Measurements from ENCODE around the gene PLSCR4. TPM values are rescaled to one million over a fixed set of nuclear protein-coding genes. Genes with fewer than 3 reads are reported as not detected.
"Not testable (repeated sequence)": the region's sequence is repeated elsewhere in the genome, so short reads cannot be mapped to it uniquely, and the experiment has no call there.

PLSCR4 gene, protein sequence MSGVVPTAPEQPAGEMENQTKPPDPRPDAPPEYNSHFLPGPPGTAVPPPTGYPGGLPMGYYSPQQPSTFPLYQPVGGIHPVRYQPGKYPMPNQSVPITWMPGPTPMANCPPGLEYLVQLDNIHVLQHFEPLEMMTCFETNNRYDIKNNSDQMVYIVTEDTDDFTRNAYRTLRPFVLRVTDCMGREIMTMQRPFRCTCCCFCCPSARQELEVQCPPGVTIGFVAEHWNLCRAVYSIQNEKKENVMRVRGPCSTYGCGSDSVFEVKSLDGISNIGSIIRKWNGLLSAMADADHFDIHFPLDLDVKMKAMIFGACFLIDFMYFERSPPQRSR
- 0.60 TPM for polyA plus RNA-seq (2013, experiment 1 of 2)
- polyA plus RNA-seq (2013, experiment 2 of 2) = 0.98 TPM

DNA sequence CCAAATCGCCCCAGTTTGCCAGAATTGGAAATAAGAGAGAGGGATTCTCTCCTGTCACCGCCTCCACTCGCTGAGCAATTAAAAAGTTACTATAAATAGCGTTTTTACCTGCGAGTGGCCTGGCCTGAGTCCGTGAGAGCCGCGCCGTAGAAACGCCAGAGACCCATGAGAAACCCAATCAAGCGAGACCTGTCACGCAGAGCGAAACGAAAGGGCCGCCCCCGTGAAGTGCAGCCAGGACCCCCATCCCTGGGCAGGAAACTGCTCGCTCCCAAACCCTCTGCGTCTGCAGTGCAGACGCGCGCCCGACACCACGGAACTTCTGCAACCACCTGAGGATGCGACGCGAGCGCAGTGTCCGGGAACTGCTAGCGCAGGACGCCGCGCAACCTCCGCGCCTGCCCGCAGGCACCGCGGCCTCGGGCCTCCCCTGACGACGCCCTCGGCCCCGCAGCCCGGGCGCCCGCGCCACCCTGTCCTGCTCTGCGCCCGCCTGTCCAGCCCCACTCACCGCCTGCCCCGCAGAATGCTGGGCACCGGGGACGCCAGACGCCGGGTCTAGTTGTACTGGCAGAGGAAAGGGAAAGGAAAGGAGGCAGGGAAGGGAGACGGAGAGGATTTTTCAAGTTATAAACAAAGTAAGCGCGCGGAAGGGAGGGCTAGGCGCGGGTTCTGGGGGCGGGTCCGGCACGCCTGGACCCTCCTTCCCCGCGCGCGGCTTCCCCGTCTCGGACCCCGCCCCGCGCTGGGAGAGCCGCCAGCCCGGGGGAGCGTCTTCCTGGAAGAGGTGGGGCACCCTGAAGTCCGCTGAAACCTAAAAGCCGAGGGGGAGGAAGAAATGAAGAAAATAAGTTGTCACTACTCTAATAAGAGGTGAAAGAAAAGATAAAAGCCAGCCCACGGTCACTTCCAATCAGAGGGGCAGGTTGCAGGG lies at the start of gene PLSCR4:
Gene PLSCR4, minus strand, starts transcription at position 657 of the 934 bp plus-strand sequence. CDS start 29,034 bp downstream, outside the sequence.
- Histone ChIP-seq H2BK12ac (ENCODE audit: low read length) (peak within 1 kb of the TSS; percentile 22), H4K8ac (ENCODE audit: low read depth, low read length) (peak within 1 kb of the TSS; percentile 43), H2BK120ac (ENCODE audit: low read depth, low read length) (no peak within 1 kb of the TSS), H3K36me3 (replicated peaks in 1 of 2; ENCODE audit: control insufficient read depth in 2 of 2, insufficient read depth in 2 of 2, low read length in 2 of 2) (no peaks in the 10 kb centered on the region), H3K9me3 (replicated peaks in 1 of 2; ENCODE audit: control insufficient read depth in 2 of 2, insufficient read depth in 1 of 2, low read depth in 1 of 2, low read length in 2 of 2) (peaks cover 0 to 3% of the 10 kb centered on the region in 2 donors), H3K27ac (replicated peaks; ENCODE audit: low read length) (no peak within 1 kb of the TSS), H2BK15ac (ENCODE audit: low read length) (peak within 1 kb of the TSS; percentile 49), H3K9ac (ENCODE audit: low read depth, low read length, poor library complexity) (peak within 1 kb of the TSS; percentile 84), H3K18ac (ENCODE audit: low read length) (peak within 1 kb of the TSS; percentile 90), H3K4me2 (ENCODE audit: insufficient read depth, low read length, poor library complexity, severe bottlenecking) (peak within 1 kb of the TSS; percentile 91), H3K4me1 (ENCODE audit: control insufficient read depth in 2 of 2, insufficient read depth in 1 of 2, low read depth in 1 of 2, low read length in 2 of 2) (no peaks in the 10 kb centered on the region), H3K79me1 (ENCODE audit: low read depth, low read length) (no peaks in the 10 kb centered on the region), H2AK5ac (ENCODE audit: low read depth, low read length) (no peak within 1 kb of the TSS), H3K23ac (ENCODE audit: low read depth, low read length, poor library complexity) (peak within 1 kb of the TSS; percentile 95), H2AFZ (ENCODE audit: low read length) (peak within 1 kb of the TSS; percentile 100), H3K14ac (ENCODE audit: low read length) (peak within 1 kb of the TSS; percentile 21), H3K27me3 (ENCODE audit: control insufficient read depth in 3 of 3, insufficient read depth in 3 of 3, low read depth in 1 of 3, low read length in 3 of 3) (peaks cover 0 to 6% (median 0%) of the 10 kb centered on the region in 3 experiments), H4K91ac (ENCODE audit: low read depth, low read length, poor library complexity) (no peak within 1 kb of the TSS), H3K4ac (ENCODE audit: low read length) (no peak within 1 kb of the TSS), H3K4me3 (ENCODE audit: low read length in 2 of 2) (peak within 1 kb of the TSS; percentile 84 to 87), H2BK5ac (ENCODE audit: low read length) (no peak within 1 kb of the TSS)
- WGBS, 2 donors (ENCODE audit: extremely low coverage in 2 of 2, insufficient read length in 2 of 2, insufficient replicate concordance in 1 of 2) = no CpG with 5 or more reads among the region's 78 CpGs
- peak; percentile 27 for DNase-seq (ENCODE audit: low spot score)

DNA sequence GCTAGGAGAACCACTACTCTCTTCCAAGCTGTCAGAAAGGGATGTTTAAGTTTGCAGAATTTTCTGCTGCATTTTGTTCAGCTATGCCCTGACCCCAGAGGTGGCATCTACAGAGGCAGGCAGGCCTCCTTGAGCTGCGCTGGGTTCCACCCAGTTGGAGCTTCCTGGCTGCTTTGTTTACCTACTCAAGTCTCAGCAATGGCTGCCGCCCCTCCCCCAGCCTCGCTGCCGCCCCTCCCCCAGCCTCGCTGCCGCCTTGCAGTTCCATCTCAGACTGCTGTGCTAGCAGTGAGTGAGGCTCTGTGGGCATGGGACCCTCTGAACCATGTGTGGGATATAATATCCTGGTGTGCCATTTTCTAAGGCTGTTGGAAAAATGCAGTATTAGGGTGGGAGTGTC lies 42.5 kb upstream of the PLSCR4 start:
- not testable (repeated sequence) for H3K18ac ChIP-seq (ENCODE audit: low read length)

DNA sequence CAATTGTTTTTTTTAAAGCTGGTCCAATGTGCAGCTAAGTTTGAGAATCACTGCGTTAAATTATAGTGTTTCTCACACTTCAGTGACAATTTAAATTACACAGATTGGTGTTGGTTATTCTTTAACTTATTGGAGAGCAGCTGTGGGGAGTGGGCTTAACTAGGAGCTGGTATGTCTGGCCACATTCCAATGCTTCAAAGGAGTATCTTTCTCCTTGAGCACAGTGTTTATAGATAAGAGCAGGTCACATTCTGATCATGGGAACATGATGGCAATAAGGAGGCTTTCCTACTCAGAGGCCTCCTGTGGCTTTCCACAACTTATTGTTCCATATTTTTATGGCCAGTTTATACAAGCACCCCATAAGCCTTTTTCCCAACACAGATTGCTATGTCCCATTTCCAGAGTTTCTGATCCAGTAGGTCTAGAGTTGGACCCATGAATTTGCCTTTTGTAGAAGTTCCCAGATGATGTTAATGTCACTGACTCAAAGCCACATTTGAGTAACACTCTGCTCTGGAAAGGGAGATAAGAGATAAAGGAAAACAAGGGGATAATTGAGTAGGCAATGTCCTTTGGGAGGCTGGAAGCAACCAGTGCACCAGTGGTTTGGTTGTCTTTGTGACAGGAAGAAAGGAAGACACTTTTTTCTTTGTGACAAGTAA lies 33.0 kb upstream of the PLSCR4 start:
- Histone ChIP-seq H2BK5ac (ENCODE audit: low read length) (no peak overlapping the region), H3K9me3 (replicated peaks in 1 of 2; ENCODE audit: control insufficient read depth in 2 of 2, insufficient read depth in 1 of 2, low read depth in 1 of 2, low read length in 2 of 2) (no peaks in the 10 kb centered on the region), H2AFZ (ENCODE audit: low read length) (no peak overlapping the region), H3K36me3 (replicated peaks in 1 of 2; ENCODE audit: control insufficient read depth in 2 of 2, insufficient read depth in 2 of 2, low read length in 2 of 2) (no peaks in the 10 kb centered on the region), H3K9ac (ENCODE audit: low read depth, low read length, poor library complexity) (no peak overlapping the region), H4K91ac (ENCODE audit: low read depth, low read length, poor library complexity) (no peak overlapping the region), H3K4me2 (ENCODE audit: insufficient read depth, low read length, poor library complexity, severe bottlenecking) (no peak overlapping the region), H3K27ac (replicated peaks; ENCODE audit: low read length) (no peak overlapping the region), H2BK12ac (ENCODE audit: low read length) (no peak overlapping the region), H3K23ac (ENCODE audit: low read depth, low read length, poor library complexity) (no peak overlapping the region), H3K4ac (ENCODE audit: low read length) (no peak overlapping the region), H3K4me3 (ENCODE audit: low read length in 2 of 2) (no peak overlapping the region), H4K8ac (ENCODE audit: low read depth, low read length) (no peak overlapping the region), H3K18ac (ENCODE audit: low read length) (no peak overlapping the region), H3K79me1 (ENCODE audit: low read depth, low read length) (no peaks in the 10 kb centered on the region), H3K14ac (ENCODE audit: low read length) (no peak overlapping the region), H3K27me3 (ENCODE audit: control insufficient read depth in 3 of 3, insufficient read depth in 3 of 3, low read depth in 1 of 3, low read length in 3 of 3) (no peaks in the 10 kb centered on the region), H2BK15ac (ENCODE audit: low read length) (no peak overlapping the region), H2AK5ac (ENCODE audit: low read depth, low read length) (no peak overlapping the region), H3K4me1 (ENCODE audit: control insufficient read depth in 2 of 2, insufficient read depth in 1 of 2, low read depth in 1 of 2, low read length in 2 of 2) (peaks cover 0 to 2% of the 10 kb centered on the region in 2 donors), H2BK120ac (ENCODE audit: low read depth, low read length) (no peak overlapping the region)
- DNase-seq (ENCODE audit: low spot score) = no peak
- no CpG with 5 or more reads among the region's 1 CpG for WGBS, 2 donors (ENCODE audit: extremely low coverage in 2 of 2, insufficient read length in 2 of 2, insufficient replicate concordance in 1 of 2)

More for the DNA sequence above, 42.5 kb upstream of the PLSCR4 start:
- not testable (repeated sequence) for H2BK12ac ChIP-seq (ENCODE audit: low read length); H3K9ac ChIP-seq (ENCODE audit: low read depth, low read length, poor library complexity); H3K4me1 ChIP-seq (ENCODE audit: control insufficient read depth in 2 of 2, insufficient read depth in 1 of 2, low read depth in 1 of 2, low read length in 2 of 2); H3K4ac ChIP-seq (ENCODE audit: low read length); DNase-seq (ENCODE audit: low spot score); H3K4me2 ChIP-seq (ENCODE audit: insufficient read depth, low read length, poor library complexity, severe bottlenecking); H2BK15ac ChIP-seq (ENCODE audit: low read length); H3K79me1 ChIP-seq (ENCODE audit: low read depth, low read length); H3K9me3 ChIP-seq (replicated peaks in 1 of 2; ENCODE audit: control insufficient read depth in 2 of 2, insufficient read depth in 1 of 2, low read depth in 1 of 2, low read length in 2 of 2); H2BK5ac ChIP-seq (ENCODE audit: low read length); H3K23ac ChIP-seq (ENCODE audit: low read depth, low read length, poor library complexity); H3K14ac ChIP-seq (ENCODE audit: low read length); H3K27ac ChIP-seq (replicated peaks; ENCODE audit: low read length); H2AFZ ChIP-seq (ENCODE audit: low read length); H4K8ac ChIP-seq (ENCODE audit: low read depth, low read length); H2AK5ac ChIP-seq (ENCODE audit: low read depth, low read length); H3K36me3 ChIP-seq (replicated peaks in 1 of 2; ENCODE audit: control insufficient read depth in 2 of 2, insufficient read depth in 2 of 2, low read length in 2 of 2); H3K4me3 ChIP-seq (ENCODE audit: low read length in 2 of 2); H3K27me3 ChIP-seq (ENCODE audit: control insufficient read depth in 3 of 3, insufficient read depth in 3 of 3, low read depth in 1 of 3, low read length in 3 of 3); H2BK120ac ChIP-seq (ENCODE audit: low read depth, low read length); H4K91ac ChIP-seq (ENCODE audit: low read depth, low read length, poor library complexity)
- no CpG with 5 or more reads among the region's 6 CpGs for WGBS, 2 donors (ENCODE audit: extremely low coverage in 2 of 2, insufficient read length in 2 of 2, insufficient replicate concordance in 1 of 2)

Data from neuronal stem cell (in vitro differentiated cells).